ENCODE data around the gene ACAD9.

ACAD9 gene

GRCh38 chr3:128931046-128931445 lies 51.6 kb downstream of the ACAD9 start:
- DNase-seq (ENCODE audit: low read depth, low spot score): no peak
- H3K27ac ChIP-seq: no peak overlapping the region

GRCh38 chr3:128932516-128933212 lies 53.2 kb downstream of the ACAD9 start:
- H3K27ac ChIP-seq: no peak overlapping the region
- DNase-seq (ENCODE audit: low read depth, low spot score): no peak

GRCh38 chr3:128933213-128933921 lies 53.9 kb downstream of the ACAD9 start:
- no peak for DNase-seq (ENCODE audit: low read depth, low spot score)
- H3K27ac ChIP-seq: no peak overlapping the region

- no peak overlapping the region for H3K27ac ChIP-seq
- DNase-seq (ENCODE audit: low read depth, low spot score): no peak
Observed at GRCh38 chr3:128933922-128934253, 54.5 kb downstream of the ACAD9 start.

- H3K27ac ChIP-seq: no peak overlapping the region
- DNase-seq (ENCODE audit: low read depth, low spot score): no peak
Observed at GRCh38 chr3:128935922-128936321, 56.5 kb downstream of the ACAD9 start.

- no peak overlapping the region for H3K27ac ChIP-seq
- no peak for DNase-seq (ENCODE audit: low read depth, low spot score)
Observed at GRCh38 chr3:128936341-128936740, 56.9 kb downstream of the ACAD9 start.

GRCh38 chr3:128940252-128940651 lies 60.8 kb downstream of the ACAD9 start:
- no peak for DNase-seq (ENCODE audit: low read depth, low spot score)
- H3K27ac ChIP-seq: no peak overlapping the region

GRCh38 chr3:128942161-128942952 lies 62.9 kb downstream of the ACAD9 start:
- no peak overlapping the region for H3K27ac ChIP-seq
- DNase-seq (ENCODE audit: low read depth, low spot score): no peak

GRCh38 chr3:128945041-128945877 lies 65.8 kb downstream of the ACAD9 start:
- no peak overlapping the region for H3K27ac ChIP-seq
- no peak for DNase-seq (ENCODE audit: low read depth, low spot score)

- no peak overlapping the region for H3K27ac ChIP-seq
- DNase-seq (ENCODE audit: low read depth, low spot score): no peak
Observed at GRCh38 chr3:128945878-128946175, 66.4 kb downstream of the ACAD9 start.

- peak; percentile 12 for DNase-seq (ENCODE audit: low read depth, low spot score)
- H3K27ac ChIP-seq: no peak overlapping the region
Observed at GRCh38 chr3:128946411-128946810, 67.0 kb downstream of the ACAD9 start.

- H3K27ac ChIP-seq: no peak overlapping the region
- DNase-seq (ENCODE audit: low read depth, low spot score): no peak
Observed at GRCh38 chr3:128949158-128949557, 69.7 kb downstream of the ACAD9 start.

- no peak overlapping the region for H3K27ac ChIP-seq
- no peak for DNase-seq (ENCODE audit: low read depth, low spot score)
Observed at GRCh38 chr3:128950223-128950938, 71.0 kb downstream of the ACAD9 start.

- DNase-seq (ENCODE audit: low read depth, low spot score): no peak
- H3K27ac ChIP-seq: no peak overlapping the region
Observed at GRCh38 chr3:128956440-128956839, 77.0 kb downstream of the ACAD9 start.
